NCI-H2171 (cell line): ENCODE data around the gene ICAM4.

Source experiments
- DNase-seq: peaks from one replicate; lab custom pipeline; 2025; lab: John Stamatoyannopoulos, UW

The ICAM4 gene

DNA sequence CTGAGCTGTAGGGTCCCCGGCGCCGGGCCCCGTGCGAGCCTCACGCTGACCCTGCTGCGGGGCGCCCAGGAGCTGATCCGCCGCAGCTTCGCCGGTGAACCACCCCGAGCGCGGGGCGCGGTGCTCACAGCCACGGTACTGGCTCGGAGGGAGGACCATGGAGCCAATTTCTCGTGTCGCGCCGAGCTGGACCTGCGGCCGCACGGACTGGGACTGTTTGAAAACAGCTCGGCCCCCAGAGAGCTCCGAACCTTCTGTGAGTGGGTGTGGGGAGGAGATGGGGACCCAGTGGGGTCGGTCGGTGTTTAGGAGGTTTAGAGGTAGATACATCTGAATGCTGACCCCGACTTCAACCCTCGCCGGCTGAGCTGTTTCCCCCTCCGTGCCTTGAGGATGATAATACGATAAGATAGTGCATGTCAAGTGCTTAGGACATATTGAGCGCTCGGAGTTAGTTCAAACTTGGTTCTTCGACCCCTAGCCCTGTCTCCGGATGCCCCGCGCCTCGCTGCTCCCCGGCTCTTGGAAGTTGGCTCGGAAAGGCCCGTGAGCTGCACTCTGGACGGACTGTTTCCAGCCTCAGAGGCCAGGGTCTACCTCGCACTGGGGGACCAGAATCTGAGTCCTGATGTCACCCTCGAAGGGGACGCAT lies 4.9 kb downstream of the ICAM4 start:
- no peak for DNase-seq

DNA sequence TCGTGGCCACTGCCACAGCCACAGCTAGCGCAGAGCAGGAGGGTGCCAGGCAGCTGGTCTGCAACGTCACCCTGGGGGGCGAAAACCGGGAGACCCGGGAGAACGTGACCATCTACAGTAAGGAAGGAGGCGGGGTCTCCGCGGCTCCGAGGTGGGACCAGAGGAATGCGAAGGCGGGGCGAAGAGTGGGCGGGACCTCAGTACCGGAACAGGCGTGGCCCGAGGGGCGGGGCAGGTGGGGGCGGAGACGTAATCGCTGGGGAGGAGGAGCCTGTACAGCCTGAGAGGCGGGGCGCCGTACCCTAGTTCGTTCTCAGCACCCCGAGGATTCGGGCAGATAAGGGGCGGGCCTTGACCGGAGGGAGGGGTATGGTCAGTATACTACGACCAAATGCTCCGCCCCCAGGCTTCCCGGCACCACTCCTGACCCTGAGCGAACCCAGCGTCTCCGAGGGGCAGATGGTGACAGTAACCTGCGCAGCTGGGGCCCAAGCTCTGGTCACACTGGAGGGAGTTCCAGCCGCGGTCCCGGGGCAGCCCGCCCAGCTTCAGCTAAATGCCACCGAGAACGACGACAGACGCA lies 5.5 kb downstream of the ICAM4 start:
- no peak for DNase-seq

DNA sequence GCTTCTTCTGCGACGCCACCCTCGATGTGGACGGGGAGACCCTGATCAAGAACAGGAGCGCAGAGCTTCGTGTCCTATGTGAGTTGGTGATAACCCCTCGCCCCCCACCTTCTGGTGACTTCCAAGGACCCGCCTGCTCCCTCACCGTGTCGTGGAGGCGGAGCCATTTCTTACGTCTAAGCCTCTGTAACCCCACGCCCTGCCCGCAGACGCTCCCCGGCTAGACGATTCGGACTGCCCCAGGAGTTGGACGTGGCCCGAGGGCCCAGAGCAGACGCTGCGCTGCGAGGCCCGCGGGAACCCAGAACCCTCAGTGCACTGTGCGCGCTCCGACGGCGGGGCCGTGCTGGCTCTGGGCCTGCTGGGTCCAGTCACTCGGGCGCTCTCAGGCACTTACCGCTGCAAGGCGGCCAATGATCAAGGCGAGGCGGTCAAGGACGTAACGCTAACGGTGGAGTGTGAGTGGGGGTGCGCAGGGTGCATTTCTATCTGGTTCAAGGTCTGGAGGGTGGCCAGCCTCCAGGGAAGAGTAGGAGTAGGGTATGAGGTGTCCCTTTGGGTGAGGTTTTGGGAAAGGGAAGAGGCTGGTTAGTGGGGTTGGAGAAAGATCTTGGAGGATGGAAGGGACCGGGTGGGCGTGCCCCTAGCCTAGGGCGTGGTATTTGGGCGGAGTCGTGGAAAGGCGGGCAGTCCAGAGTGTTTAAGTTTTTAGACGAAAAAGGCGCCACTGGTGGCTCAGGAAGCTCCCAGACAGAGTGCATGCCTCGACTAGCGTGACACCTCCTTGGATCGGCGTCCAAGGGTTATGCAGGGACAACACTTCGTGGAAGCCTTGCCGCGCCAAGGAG lies 6.3 kb downstream of the ICAM4 start:
- no peak for DNase-seq

DNA sequence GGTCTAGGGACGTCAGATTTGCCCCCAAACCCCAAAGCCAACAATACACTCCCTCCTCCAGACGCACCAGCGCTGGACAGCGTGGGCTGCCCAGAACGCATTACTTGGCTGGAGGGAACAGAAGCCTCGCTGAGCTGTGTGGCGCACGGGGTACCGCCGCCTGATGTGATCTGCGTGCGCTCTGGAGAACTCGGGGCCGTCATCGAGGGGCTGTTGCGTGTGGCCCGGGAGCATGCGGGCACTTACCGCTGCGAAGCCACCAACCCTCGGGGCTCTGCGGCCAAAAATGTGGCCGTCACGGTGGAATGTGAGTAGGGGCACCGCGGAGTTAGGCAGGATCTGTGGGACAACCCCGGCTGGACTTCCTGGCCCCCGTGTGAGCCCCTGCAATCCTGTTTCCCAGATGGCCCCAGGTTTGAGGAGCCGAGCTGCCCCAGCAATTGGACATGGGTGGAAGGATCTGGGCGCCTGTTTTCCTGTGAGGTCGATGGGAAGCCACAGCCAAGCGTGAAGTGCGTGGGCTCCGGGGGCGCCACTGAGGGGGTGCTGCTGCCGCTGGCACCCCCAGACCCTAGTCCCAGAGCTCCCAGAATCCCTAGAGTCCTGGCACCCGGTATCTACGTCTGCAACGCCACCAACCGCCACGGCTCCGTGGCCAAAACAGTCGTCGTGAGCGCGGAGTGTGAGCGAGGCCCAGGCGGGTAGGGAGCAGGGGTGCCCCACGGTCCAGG lies 7.0 kb downstream of the ICAM4 start:
- DNase-seq = no peak

DNA sequence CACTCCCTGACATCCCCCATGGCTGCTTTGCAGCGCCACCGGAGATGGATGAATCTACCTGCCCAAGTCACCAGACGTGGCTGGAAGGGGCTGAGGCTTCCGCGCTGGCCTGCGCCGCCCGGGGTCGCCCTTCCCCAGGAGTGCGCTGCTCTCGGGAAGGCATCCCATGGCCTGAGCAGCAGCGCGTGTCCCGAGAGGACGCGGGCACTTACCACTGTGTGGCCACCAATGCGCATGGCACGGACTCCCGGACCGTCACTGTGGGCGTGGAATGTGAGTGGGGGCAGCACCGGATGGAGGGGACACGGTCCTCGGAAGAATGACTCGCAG lies 7.6 kb downstream of the ICAM4 start:
- no peak for DNase-seq

DNA sequence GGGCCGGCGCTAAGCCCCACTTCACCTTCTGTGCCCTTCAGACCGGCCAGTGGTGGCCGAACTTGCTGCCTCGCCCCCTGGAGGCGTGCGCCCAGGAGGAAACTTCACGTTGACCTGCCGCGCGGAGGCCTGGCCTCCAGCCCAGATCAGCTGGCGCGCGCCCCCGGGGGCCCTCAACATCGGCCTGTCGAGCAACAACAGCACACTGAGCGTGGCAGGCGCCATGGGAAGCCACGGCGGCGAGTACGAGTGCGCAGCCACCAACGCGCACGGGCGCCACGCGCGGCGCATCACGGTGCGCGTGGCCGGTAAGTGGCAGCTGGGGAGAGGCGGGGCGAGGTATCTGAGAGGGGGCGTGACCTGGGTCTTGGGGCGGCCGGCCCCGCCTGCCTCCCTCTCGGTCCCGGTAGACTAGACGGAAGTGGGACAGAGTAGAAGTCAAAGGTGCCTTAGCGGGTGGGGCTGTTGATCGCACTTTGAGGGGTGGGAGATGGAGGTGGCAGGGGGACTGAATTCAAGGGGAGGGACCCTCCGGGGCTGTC lies 8.6 kb downstream of the ICAM4 start:
- no peak for DNase-seq

DNA sequence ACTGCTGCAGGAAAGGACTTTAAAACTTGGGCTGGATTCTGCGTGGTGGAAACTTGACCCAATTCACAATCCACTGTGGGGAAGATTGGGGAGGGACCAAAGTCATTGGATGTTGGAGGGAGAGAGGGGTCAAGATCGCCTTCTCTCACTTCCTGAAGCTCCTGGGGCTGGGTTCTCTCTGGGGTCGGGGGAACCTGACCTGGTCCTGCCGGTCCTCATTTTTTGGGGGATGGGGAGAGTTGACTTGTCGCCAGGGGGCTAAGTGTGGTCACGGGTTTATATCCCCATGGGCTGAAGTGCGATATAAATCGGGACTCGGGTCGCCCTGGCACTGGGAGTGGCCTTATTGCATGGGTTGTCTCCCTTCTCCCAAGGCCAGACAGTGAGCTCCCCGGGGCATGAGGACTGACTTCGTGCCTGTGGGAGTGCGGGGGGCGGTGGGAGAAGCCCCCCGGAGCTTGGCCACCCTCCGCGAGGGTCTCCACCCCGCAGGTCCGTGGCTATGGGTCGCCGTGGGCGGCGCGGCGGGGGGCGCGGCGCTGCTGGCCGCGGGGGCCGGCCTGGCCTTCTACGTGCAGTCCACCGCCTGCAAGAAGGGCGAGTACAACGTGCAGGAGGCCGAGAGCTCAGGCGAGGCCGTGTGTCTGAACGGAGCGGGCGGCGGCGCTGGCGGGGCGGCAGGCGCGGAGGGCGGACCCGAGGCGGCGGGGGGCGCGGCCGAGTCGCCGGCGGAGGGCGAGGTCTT lies 9.3 kb downstream of the ICAM4 start:
- no peak for DNase-seq

DNA sequence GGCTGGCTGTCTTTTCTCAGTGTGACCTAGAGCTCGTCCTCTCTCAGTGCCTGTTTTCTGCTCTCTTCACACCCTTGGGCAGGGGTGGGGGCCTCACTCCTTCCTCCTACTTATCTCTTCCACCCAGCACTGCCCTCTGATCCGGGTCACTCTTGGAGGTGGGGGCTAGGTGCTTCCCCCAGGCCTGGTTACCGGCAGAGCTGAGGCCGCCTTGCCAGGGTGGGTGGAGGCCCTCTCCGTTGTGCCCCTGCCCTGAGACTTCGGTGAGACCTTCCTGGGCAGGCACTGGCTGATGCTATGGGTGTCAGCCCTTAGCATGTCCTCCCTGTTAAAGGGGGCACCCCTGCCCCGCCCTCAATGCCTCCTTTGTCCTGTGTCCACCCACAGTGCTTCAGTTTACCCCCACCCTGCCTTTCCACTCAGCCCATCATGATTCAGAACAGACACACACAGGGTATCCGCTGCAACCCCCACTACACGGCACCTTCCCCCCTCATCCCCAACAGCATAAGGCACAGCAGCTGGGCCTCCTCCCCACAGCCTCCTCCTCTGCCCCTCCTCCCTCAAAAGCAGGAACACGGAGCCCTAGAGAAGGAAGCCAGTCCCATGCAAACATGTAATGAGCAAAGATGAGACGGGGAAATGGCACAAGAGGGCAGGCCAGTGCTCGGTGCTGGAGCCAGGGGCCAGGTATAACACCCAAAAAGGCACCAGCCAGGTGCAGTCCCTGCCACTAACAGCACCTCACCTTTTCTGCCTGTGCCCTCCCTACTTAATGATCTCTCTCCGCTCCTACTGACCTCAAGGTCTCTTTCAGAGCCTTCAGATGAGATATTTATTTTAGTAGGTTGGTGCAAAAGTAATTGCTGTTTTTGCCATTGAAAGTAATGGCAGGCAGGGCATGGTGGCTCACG lies 13.0 kb downstream of the ICAM4 start:
- peak; percentile 52 for DNase-seq

DNA sequence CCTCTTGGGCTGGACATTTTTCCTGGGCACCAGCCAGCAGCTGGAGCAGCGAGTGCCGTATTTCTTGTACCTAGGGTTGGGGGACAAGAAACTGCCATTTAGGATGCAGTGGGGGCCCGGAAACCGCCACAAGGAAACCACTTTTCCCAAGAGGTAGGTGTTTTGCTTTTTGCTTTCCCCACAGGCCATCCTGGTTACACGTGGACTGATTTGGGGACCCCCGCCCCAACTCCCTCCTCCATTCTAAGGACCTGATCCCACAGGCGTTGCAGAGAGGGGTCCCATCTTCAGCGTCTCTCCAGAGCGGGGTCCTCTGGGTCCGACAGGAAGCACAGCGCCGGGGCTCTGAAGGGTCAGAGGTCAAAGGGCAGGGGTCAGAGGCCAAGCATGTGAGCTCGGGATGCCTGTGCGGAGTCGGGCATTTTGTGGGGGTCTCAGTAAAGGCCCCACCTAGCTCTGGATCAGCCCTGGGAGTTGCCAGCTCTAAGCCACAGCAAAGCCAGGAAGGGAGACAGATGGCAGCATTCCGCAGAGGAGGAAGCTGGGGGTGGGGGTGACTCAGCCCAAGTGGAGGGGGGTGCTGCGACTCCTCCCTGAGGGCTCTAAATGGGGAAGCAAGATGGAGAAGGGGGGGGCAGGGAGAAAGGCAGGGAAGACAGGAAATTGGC lies 18.5 kb downstream of the ICAM4 start:
- DNase-seq = peak; percentile 12

DNA sequence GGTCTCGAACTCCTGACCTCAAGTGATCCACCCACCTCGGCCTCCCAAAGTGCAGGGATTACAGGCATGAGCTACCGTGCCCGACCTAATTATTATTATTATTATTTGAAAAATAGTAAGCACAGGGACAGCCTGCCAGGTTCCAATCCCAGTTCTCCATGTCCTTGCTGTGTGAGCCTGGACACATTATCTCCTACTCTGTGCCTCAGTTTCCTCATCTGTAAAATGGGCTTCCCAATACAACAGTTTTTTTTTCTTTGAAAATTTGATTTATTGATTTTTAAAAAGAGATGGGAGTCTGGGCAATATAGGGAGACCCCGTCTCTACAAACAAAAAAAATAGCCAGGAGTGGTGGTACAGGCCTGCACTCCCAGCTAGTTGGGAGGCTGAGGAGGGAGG lies 19.6 kb downstream of the ICAM4 start:
- DNase-seq = no peak

DNA sequence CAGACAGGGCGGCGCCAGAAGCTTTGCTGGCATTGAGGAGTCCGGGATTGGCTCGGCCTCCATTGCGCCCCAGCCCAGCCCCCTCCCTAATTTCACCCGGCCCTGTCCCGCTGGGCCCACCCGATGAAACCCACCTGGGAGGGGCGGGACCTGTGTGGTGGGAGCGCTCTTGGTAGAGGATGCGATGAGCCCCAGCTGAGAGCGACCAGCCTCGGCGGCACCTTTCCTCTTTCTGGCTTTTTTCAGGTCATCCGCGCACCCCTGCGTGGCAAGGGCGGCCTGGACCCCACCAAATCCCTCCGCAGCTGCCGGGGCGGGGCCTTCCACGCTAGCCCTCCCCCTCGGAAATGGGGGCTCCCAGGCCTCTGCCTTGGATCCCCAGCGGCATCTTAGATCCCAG lies 22.7 kb downstream of the ICAM4 start, which contains the start of gene ZGLP1:
TSS of gene ZGLP1 (minus strand) at position 393 of the 400 bp plus-strand sequence.
- DNase-seq = no peak

DNA sequence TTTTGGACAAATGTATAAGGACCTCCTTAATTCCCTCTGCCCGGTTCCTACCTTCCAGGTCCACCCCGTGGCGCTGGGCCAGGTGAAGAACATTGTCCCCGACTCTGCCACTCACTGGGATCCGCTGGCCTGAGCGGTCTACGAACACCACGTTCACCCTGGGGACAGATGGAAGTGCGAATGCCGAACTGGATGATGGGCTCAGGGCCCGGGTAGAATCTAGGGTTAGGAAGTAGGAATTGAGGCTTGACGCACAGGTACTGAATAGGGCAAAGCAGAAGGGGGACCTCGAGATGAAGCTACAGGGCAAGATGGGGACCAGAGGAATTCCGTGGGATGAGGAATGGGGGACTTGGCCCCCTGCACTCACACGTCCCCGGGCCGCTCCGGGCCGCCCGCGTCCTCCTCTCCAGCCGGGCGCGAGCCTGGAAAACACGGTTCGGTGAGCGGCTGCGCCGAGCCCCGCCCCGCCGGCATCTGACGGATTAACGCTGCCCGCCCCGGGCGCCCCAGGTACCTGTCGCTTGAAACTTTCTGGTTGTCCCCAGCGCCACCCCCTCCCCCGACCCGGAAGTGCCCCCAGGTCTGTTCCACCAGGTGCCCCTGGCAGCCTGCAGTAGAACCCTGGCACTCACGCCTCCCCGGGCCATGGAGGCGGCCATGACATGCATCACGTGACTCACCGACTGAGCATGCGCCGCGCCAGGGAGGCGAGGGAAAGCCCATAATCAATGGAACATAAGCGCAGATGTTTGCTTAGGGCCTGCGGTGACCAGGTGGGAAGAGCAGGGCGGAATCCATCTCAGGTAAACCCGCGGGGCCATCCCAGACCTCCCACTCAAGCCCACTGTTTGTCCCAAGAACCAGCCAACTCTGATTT lies 28.8 kb downstream of the ICAM4 start, which contains the start of gene FDX2:
TSS of gene FDX2 (minus strand) at position 681 of the 880 bp plus-strand sequence. CDS start at position 662, 19 bp downstream.
- peak; percentile 87 for DNase-seq

DNA sequence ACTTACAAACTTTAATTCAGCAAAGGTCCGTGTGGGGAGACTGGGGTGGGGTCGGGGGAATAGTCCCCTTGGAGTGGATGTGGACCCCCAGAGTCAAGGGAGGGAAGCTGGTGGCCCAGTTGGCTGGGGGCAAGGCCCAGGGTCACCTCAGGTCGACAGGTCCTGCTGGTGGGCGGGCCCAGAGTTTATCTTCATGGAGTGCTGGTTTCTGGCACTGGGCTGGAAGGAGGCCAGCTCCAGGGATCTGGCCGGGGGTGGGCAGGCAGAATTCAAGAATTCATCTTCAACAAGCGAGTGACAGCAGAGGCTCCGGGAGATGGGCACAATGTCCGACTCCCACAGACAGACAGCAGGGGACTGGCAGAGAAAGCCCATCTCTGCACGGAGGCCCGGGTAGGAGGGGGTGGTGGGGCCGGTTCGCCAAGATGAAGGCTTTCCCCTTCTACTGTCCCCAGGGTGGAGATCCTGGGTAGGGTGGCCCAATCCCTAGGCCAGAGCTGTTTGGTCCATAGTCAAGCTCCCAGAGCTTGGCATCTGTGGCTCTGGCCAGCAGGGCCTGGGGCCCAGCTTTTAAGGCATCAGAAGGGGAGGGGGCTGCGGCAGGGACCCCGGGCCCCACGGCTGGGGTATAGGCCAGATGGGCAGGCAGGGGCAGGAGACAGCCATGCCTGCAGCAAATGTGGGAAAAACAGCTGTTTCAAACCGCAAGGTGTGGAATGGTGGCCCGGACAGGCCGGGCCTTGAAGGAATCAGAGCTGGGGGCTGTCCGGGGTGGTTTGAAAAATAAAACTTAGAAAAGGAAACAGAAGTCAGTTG lies 29.7 kb downstream of the ICAM4 start:
- no peak for DNase-seq

DNA sequence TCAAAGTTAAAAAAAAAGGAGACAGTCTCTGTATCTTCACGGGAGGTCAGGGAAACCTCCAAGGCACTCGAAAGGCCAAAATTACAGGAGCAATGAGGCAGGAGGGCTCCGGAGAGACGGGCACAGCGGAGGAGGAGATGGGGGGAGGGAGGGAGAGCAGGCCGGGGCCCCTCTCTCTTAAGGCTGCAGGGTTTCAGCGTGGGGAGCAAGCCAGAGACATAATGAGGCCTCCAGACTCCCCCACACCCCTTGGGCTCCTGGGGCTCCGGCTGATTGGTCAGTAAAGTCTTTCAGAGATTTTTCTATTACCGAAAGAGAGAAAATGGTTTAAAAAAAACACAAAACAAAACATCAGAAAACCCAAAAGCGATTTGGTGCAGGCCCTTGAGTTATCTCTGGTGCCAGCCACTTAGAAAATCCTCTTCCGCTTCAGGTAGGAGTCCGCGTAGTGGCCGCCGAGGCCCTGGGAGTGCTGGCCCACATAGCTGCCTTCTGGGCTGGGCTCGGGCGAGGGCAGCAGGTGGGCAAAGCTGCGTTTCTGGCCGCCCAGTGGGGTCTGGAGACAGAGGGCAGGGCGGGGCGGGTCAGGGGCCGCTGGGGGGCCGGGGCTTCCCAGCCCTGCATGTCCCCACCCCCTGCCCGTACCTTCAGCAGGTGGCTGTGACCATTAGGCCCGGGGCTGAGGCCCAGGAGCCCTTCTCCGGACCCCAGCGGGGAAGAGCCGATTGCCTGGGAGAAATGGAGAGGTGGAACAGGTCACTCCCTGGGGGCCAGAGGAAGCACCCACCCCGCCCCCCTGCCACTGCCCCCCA lies 30.5 kb downstream of the ICAM4 start:
- DNase-seq = no peak

DNA sequence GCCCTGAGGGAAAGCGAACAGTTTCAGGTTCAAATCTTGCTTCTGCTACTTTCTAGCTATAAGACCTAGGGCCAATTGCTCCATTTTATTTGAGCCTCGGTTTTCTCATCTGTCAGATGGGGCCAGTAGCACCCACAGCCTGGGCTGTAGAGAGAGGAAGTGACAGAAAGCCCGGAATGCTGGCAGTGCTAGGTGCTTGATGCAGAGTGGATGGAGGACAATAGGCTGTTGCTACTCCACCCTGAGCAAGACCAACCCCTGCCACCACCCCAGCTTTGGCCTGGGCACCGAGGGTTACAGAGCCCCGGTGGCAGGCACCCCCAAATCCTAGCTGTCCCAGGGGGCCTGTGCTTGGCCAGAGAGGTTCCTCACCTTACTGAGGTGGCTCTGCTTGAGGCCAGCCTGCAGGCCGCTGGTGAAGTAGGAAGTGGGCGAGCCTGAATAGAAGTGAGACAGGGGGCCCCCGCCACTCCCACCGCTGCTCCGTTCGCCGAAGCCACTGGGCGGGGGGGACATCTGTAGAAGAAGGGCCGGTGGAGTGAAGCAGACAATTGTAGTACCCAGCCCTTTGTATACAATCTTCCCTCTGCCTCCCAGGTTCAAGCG lies 31.2 kb downstream of the ICAM4 start:
- no peak for DNase-seq

DNA sequence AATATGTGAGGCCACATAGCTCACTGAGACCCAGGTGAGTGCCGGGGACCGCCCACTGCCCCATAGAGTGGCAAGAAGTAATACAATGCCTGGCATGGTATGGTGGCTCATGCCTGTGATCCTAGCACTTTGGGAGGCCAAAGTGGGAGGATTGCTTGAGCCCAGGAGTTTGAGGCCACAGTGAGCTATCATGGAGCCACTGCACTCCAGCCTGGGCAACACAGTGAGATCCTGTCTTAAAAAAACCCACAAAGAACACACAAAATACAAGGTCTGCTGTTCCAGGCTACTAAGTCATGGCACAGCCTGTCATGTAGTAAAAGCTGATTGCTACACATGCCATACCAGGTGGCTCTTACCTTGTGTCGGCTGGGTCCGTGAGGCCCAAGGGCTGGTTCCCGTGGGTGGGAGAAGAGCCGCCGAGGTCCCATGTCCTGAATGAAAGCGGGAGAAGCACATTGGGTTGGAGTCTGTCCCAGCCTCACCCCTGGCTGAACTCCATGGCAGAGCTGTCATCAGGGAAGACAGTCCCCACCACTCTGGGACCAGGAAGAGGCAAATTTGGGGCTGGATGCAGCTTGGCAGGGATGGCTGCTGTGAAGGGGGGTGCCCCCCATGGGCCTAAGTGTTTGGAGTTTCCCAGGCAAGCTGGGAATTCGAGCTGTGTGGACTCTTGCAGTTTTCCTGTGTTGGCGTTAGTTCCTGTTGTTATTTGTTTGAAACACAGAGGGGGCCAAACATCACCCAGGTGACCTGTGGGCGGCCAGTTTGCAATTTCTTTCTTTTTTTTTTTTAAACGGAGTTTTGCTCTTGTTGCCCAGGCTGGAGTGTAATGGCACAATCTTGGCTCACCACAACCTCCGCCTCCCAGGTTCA lies 32.3 kb downstream of the ICAM4 start:
- DNase-seq = no peak
